OCI-M1 (cell line): ENCODE data around the gene SPG21.
"Not testable (repeated sequence)": the region's sequence is repeated elsewhere in the genome, so short reads cannot be mapped to it uniquely, and the experiment has no call there.

Source experiments
- DNase-seq: peaks from one replicate; lab custom pipeline; 2025; lab: John Stamatoyannopoulos, UW

Gene SPG21

GRCh38 chr15:64989416-64990167 lies at the start of gene SPG21:
Gene SPG21 (minus strand): TSS chr15:64989914. CDS start chr15:64983569, 6,345 bp downstream.
- peak; percentile 97 for DNase-seq

- no peak for DNase-seq
Measured at GRCh38 chr15:65038836-65039235, 49.1 kb upstream of the SPG21 start.

- no peak for DNase-seq
Measured at GRCh38 chr15:65038428-65038827, 48.7 kb upstream of the SPG21 start.

- DNase-seq = no peak
Measured at GRCh38 chr15:65037309-65037708, 47.6 kb upstream of the SPG21 start.

GRCh38 chr15:65034719-65035118 lies 45.0 kb upstream of the SPG21 start:
- DNase-seq = no peak

- DNase-seq = peak; percentile 78
Measured at GRCh38 chr15:65033659-65034269, 44.0 kb upstream of the SPG21 start.

- peak; percentile 82 for DNase-seq
Measured at GRCh38 chr15:65032801-65033537, 43.3 kb upstream of the SPG21 start.

GRCh38 chr15:65029736-65030208 lies 40.1 kb upstream of the SPG21 start:
- DNase-seq = no peak

- DNase-seq = peak; percentile 91
Measured at GRCh38 chr15:65028921-65029735, 39.4 kb upstream of the SPG21 start, which contains the start of gene MTFMT. Gene MTFMT (minus strand): TSS chr15:65029639. CDS start chr15:65029613, 26 bp downstream.

GRCh38 chr15:65028338-65028737 lies 38.6 kb upstream of the SPG21 start:
- no peak for DNase-seq

GRCh38 chr15:65027593-65027992 lies 37.9 kb upstream of the SPG21 start:
- DNase-seq = no peak

- DNase-seq = no peak
Measured at GRCh38 chr15:65026756-65027155, 37.0 kb upstream of the SPG21 start.

- DNase-seq = no peak
Measured at GRCh38 chr15:65021488-65021887, 31.8 kb upstream of the SPG21 start.

- no peak for DNase-seq
Measured at GRCh38 chr15:65020419-65020818, 30.7 kb upstream of the SPG21 start.

GRCh38 chr15:65011198-65011597 lies 21.5 kb upstream of the SPG21 start:
- not testable (repeated sequence) for DNase-seq

GRCh38 chr15:65008983-65009382 lies 19.3 kb upstream of the SPG21 start:
- peak; percentile 47 for DNase-seq

GRCh38 chr15:65006876-65007275 lies 17.2 kb upstream of the SPG21 start:
- DNase-seq = no peak

- DNase-seq = no peak
Measured at GRCh38 chr15:65004993-65005392, 15.3 kb upstream of the SPG21 start.

- DNase-seq = no peak
Measured at GRCh38 chr15:64997745-64998375, 8.1 kb upstream of the SPG21 start.

- DNase-seq = no peak
Measured at GRCh38 chr15:64997066-64997465, 7.4 kb upstream of the SPG21 start.

- no peak for DNase-seq
Measured at GRCh38 chr15:64993290-64993689, 3.6 kb upstream of the SPG21 start.
